HUES64 (cell line): ENCODE measurements around the gene ADRM1. TPM values are rescaled to one million over a fixed set of nuclear protein-coding genes. Genes with fewer than 3 reads are reported as not detected.
A peak's percentile ranks its signal among the peaks of the same experiment; 100 is the strongest.

Source experiments
- H3K27ac ChIP-seq: 2 replicates; pipeline ENCODE4 v1.7.0; 2013; ENCODE audit warnings: low read depth, low read length, inconsistent platforms
- H3K27me3 ChIP-seq: 2 replicates; pipeline ENCODE4 v1.6.1; 2013; ENCODE audit warnings: mild to moderate bottlenecking, low read length; ENCODE audit not compliant: insufficient read depth
- H3K36me3 ChIP-seq: 2 replicates; pipeline ENCODE4 v1.6.1; 2013; ENCODE audit warnings: mild to moderate bottlenecking, low read length; ENCODE audit not compliant: insufficient read depth
- H3K4me1 ChIP-seq: 2 replicates; pipeline ENCODE4 v1.6.1; 2013; ENCODE audit warnings: mild to moderate bottlenecking, low read length, moderate library complexity; ENCODE audit not compliant: insufficient read depth
- H3K4me3 ChIP-seq: 2 replicates; pipeline ENCODE4 v1.5.1; 2013; ENCODE audit warnings: mild to moderate bottlenecking, low read length, moderate library complexity
- H3K9ac ChIP-seq: 2 replicates; pipeline ENCODE4 v1.6.1; 2013; ENCODE audit warnings: mild to moderate bottlenecking, low read depth, low read length
- H3K9me3 ChIP-seq: 2 replicates; pipeline ENCODE4 v1.6.1; 2013; ENCODE audit warnings: low read depth, low read length; ENCODE audit not compliant: insufficient read depth
- WGBS: fragments of 150-250, 120-280 bp; methylation state at CpG from one replicate; pipeline ENCODE4 v1.1.7; 2013; ENCODE audit warnings: missing lambda C conversion rate; 5-methylcytosine and 5-hydroxymethylcytosine counted together
- polyA plus RNA-seq, 2 experiments: library from polyadenylated mRNA; stranded (reverse); fragments of 50-300 nt; gene quantifications; one replicate each; pipeline ENCODE4 v1.2.3, GENCODE V29; 2013

Gene ADRM1
- polyA plus RNA-seq (2013, experiment 1 of 2) = 130 TPM
- polyA plus RNA-seq (2013, experiment 2 of 2) = 111 TPM

GRCh38 chr20:62302341-62303061 is at the start of gene ADRM1:
ADRM1 (plus strand) TSS chr20:62302997; CDS start chr20:62303569, 572 bp downstream.
- Histone ChIP-seq H3K9me3 (no peaks in the 10 kb centered on the region), H3K4me1 (peaks cover 9% of the 10 kb centered on the region; the same call in 1 of the 2 replicates), H3K4me3 (peak within 1 kb of the TSS; percentile 78), H3K9ac (peak within 1 kb of the TSS; percentile 91), H3K27me3 (no peaks in the 10 kb centered on the region), H3K36me3 (peaks cover 40% of the 10 kb centered on the region), H3K27ac (peak within 1 kb of the TSS; percentile 99)
- under 1% methylated on average over 81 of the region's 81 CpGs for WGBS

- Histone ChIP-seq H3K27ac (no peak overlapping the region), H3K27me3 (no peaks in the 10 kb centered on the region), H3K9ac (no peak overlapping the region), H3K4me3 (no peak overlapping the region), H3K4me1 (peaks cover 4% of the 10 kb centered on the region; the same call in 1 of the 2 replicates), H3K9me3 (no peaks in the 10 kb centered on the region), H3K36me3 (0 out of 2 replicates have a peak, but pooled peaks cover 6% of the 10 kb centered on the region)
- 83% methylated on average over 5 of the region's 6 CpGs for WGBS
Observed at GRCh38 chr20:62253398-62253797, 49.4 kb upstream of the ADRM1 start.

GRCh38 chr20:62254021-62254724 is 48.6 kb upstream of the ADRM1 start:
- Histone ChIP-seq H3K4me3 (no peak overlapping the region), H3K27me3 (no peaks in the 10 kb centered on the region), H3K4me1 (peaks cover 4% of the 10 kb centered on the region; the same call in 1 of the 2 replicates), H3K27ac (0 out of 2 replicates have a peak overlapping the region, but pooled peaks have one; percentile 55), H3K9me3 (no peaks in the 10 kb centered on the region), H3K9ac (0 out of 2 replicates have a peak overlapping the region, but pooled peaks have one; percentile 3), H3K36me3 (0 out of 2 replicates have a peak, but pooled peaks cover 6% of the 10 kb centered on the region)
- WGBS = 86% methylated on average over 24 of the region's 24 CpGs

GRCh38 chr20:62255976-62256375 is 46.8 kb upstream of the ADRM1 start:
- 0 out of 2 replicates have a peak, but pooled peaks cover 12% of the 10 kb centered on the region for H3K36me3 ChIP-seq
- 96% methylated on average over 10 of the region's 10 CpGs for WGBS

GRCh38 chr20:62258499-62259293 is 44.1 kb upstream of the ADRM1 start:
- peaks cover 33% of the 10 kb centered on the region for H3K36me3 ChIP-seq
- no peak overlapping the region for H3K27ac ChIP-seq
- no peak overlapping the region; the same call in 1 of the 2 replicates for H3K9ac ChIP-seq
- H3K9me3 ChIP-seq = no peaks in the 10 kb centered on the region
- H3K4me1 ChIP-seq = peaks cover 4% of the 10 kb centered on the region; the same call in 1 of the 2 replicates
- H3K27me3 ChIP-seq = no peaks in the 10 kb centered on the region
- H3K4me3 ChIP-seq = no peak overlapping the region
- WGBS = 93% methylated on average over 20 of the region's 20 CpGs

More at GRCh38 chr20:62255976-62256375, 46.8 kb upstream of the ADRM1 start:
- Histone ChIP-seq H3K27me3 (no peaks in the 10 kb centered on the region), H3K4me1 (peaks cover 4% of the 10 kb centered on the region; the same call in 1 of the 2 replicates), H3K9me3 (no peaks in the 10 kb centered on the region), H3K9ac (no peak overlapping the region), H3K27ac (no peak overlapping the region), H3K4me3 (no peak overlapping the region)

GRCh38 chr20:62259294-62259565 is 43.6 kb upstream of the ADRM1 start:
- H3K4me1 ChIP-seq = peaks cover 1% of the 10 kb centered on the region; the same call in 1 of the 2 replicates
- H3K27ac ChIP-seq = no peak overlapping the region
- no peak overlapping the region for H3K9ac ChIP-seq
- no peaks in the 10 kb centered on the region for H3K9me3 ChIP-seq
- peaks cover 38% of the 10 kb centered on the region for H3K36me3 ChIP-seq
- WGBS = 94% methylated on average over 8 of the region's 8 CpGs
- no peak overlapping the region for H3K4me3 ChIP-seq
- no peaks in the 10 kb centered on the region for H3K27me3 ChIP-seq

GRCh38 chr20:62262064-62262463 is 40.7 kb upstream of the ADRM1 start:
- H3K27ac ChIP-seq = no peak overlapping the region
- peaks cover 60% of the 10 kb centered on the region for H3K36me3 ChIP-seq
- peaks cover 14% of the 10 kb centered on the region; the same call in 1 of the 2 replicates for H3K9me3 ChIP-seq
- no peaks in the 10 kb centered on the region for H3K27me3 ChIP-seq
- no peaks in the 10 kb centered on the region for H3K4me1 ChIP-seq
- H3K9ac ChIP-seq = no peak overlapping the region
- no peak overlapping the region for H3K4me3 ChIP-seq
- WGBS = 95% methylated on average over 10 of the region's 10 CpGs

- 96% methylated on average over 14 of the region's 14 CpGs for WGBS
- H3K4me3 ChIP-seq = no peak overlapping the region
- no peaks in the 10 kb centered on the region for H3K4me1 ChIP-seq
- no peak overlapping the region for H3K9ac ChIP-seq
- no peaks in the 10 kb centered on the region for H3K27me3 ChIP-seq
- H3K36me3 ChIP-seq = peaks cover 58% of the 10 kb centered on the region
- peaks cover 14% of the 10 kb centered on the region; the same call in 1 of the 2 replicates for H3K9me3 ChIP-seq
- H3K27ac ChIP-seq = no peak overlapping the region
Observed at GRCh38 chr20:62263396-62263795, 39.4 kb upstream of the ADRM1 start.

GRCh38 chr20:62265365-62265764 is 37.4 kb upstream of the ADRM1 start:
- no peak overlapping the region for H3K27ac ChIP-seq
- H3K4me3 ChIP-seq = no peak overlapping the region
- no CpG with 5 or more reads among the region's 1 CpG for WGBS
- H3K4me1 ChIP-seq = no peaks in the 10 kb centered on the region
- peaks cover 14% of the 10 kb centered on the region; the same call in 1 of the 2 replicates for H3K9me3 ChIP-seq
- H3K27me3 ChIP-seq = no peaks in the 10 kb centered on the region
- H3K36me3 ChIP-seq = peaks cover 55% of the 10 kb centered on the region
- H3K9ac ChIP-seq = no peak overlapping the region

- Histone ChIP-seq H3K27ac (no peak overlapping the region), H3K36me3 (peaks cover 50% of the 10 kb centered on the region), H3K9me3 (peaks cover 14% of the 10 kb centered on the region; the same call in 1 of the 2 replicates), H3K4me1 (no peaks in the 10 kb centered on the region), H3K4me3 (no peak overlapping the region), H3K27me3 (no peaks in the 10 kb centered on the region), H3K9ac (no peak overlapping the region)
- WGBS = 96% methylated on average over 9 of the region's 10 CpGs
Observed at GRCh38 chr20:62266340-62266739, 36.5 kb upstream of the ADRM1 start.
